ENCODE measurements around the gene MAP3K5. TPM values are rescaled to one million over a fixed set of nuclear protein-coding genes. Genes with fewer than 3 reads are reported as not detected.

Gene MAP3K5
- total and polyA plus RNA-seq, 9 of the 15 experiments (the other 6 are each of a cell fraction or from before 2014, with no cell fraction given): 2.2 to 13.0 (median 9.9) TPM

- TF ChIP-seq ZNF655 (CRISPR knock-in tag; IDR thresholded peaks at IDR 0.05) (no peak), ZNF354B (CRISPR knock-in tag; IDR thresholded peaks at IDR 0.05) (no peak), FOXK1 (CRISPR knock-in tag; IDR thresholded peaks at IDR 0.05; ENCODE audit: borderline replicate concordance) (no peak), ZBTB7A (IDR thresholded peaks at IDR 0.05; ENCODE audit: borderline replicate concordance, control insufficient read depth, low read depth, low read length) (peak; percentile 14; the same call in 1 of the 2 replicates), EHMT2 (IDR thresholded peaks at IDR 0.05) (no peak), SETDB1 (IDR thresholded peaks at IDR 0.05; ENCODE audit: low read length) (no peak), CBX2 (IDR thresholded peaks at IDR 0.05; ENCODE audit: insufficient read depth, low read length, poor library complexity, severe bottlenecking) (no peak), ZFP1 (CRISPR knock-in tag; IDR thresholded peaks at IDR 0.05) (no peak), SMARCB1 (IDR thresholded peaks at IDR 0.05; ENCODE audit: insufficient read length, low read depth) (no peak), LARP7 (IDR thresholded peaks at IDR 0.05) (no peak), KDM5B (IDR thresholded peaks at IDR 0.05; ENCODE audit: insufficient replicate concordance, low read depth, low read length) (peak; percentile 40), MCM2 (IDR thresholded peaks at IDR 0.05; ENCODE audit: low read depth) (no peak), CEBPB (tag; IDR thresholded peaks at IDR 0.05) (peak; percentile 95), ZNF77 (CRISPR knock-in tag; IDR thresholded peaks at IDR 0.05) (no peak), HNRNPL (IDR thresholded peaks at IDR 0.05; ENCODE audit: low read depth, low read length) (peak; percentile 95), ZNF324 (CRISPR knock-in tag; IDR thresholded peaks at IDR 0.05) (no peak), MGA (IDR thresholded peaks at IDR 0.05) (0 out of 2 replicates have a peak, but pooled peaks have one; percentile 16)
Measured at GRCh38 chr6:136791296-136792094, 782 bp downstream of the MAP3K5 start (continued).
